ENCODE measurements around the gene CDKAL1.

CDKAL1 gene

GRCh38 chr6:20800229-20800628, 266.0 kb downstream of the CDKAL1 start:
- H3K4me1 Mint-ChIP-seq (ENCODE audit: low read depth), result peaks cover 1% of the 10 kb centered on the region
- peaks cover 5% of the 10 kb centered on the region for H3K9me3 Mint-ChIP-seq
- H3K27me3 Mint-ChIP-seq (ENCODE audit: low read depth), result no peaks in the 10 kb centered on the region
- H3K4me3 Mint-ChIP-seq, result no peak overlapping the region
- peaks cover 14% of the 10 kb centered on the region for H3K36me3 Mint-ChIP-seq (ENCODE audit: low read depth)
- no peak for DNase-seq (ENCODE audit: low spot score)
- H3K27ac Mint-ChIP-seq, result no peak overlapping the region

- no peak overlapping the region for H3K4me3 Mint-ChIP-seq
- no peak for DNase-seq (ENCODE audit: low spot score)
- H3K27me3 Mint-ChIP-seq (ENCODE audit: low read depth), result no peaks in the 10 kb centered on the region
- H3K36me3 Mint-ChIP-seq (ENCODE audit: low read depth), result peaks cover 14% of the 10 kb centered on the region
- no peak overlapping the region for H3K27ac Mint-ChIP-seq
- peaks cover 5% of the 10 kb centered on the region for H3K9me3 Mint-ChIP-seq
- H3K4me1 Mint-ChIP-seq (ENCODE audit: low read depth), result peaks cover 1% of the 10 kb centered on the region
Measured at GRCh38 chr6:20800653-20801052, 266.4 kb downstream of the CDKAL1 start.

- Mint-ChIP-seq H3K27ac (no peak overlapping the region), H3K4me3 (no peak overlapping the region), H3K4me1 (ENCODE audit: low read depth) (peaks cover 1% of the 10 kb centered on the region), H3K9me3 (peaks cover 5% of the 10 kb centered on the region), H3K27me3 (ENCODE audit: low read depth) (no peaks in the 10 kb centered on the region), H3K36me3 (ENCODE audit: low read depth) (peaks cover 19% of the 10 kb centered on the region)
- DNase-seq (ENCODE audit: low spot score), result no peak
Measured at GRCh38 chr6:20801595-20801994, 267.3 kb downstream of the CDKAL1 start.

- no peak for DNase-seq (ENCODE audit: low spot score)
- peaks cover 13% of the 10 kb centered on the region for H3K36me3 Mint-ChIP-seq (ENCODE audit: low read depth)
- no peak overlapping the region for H3K27ac Mint-ChIP-seq
- H3K4me3 Mint-ChIP-seq, result no peak overlapping the region
- H3K4me1 Mint-ChIP-seq (ENCODE audit: low read depth), result peaks cover 1% of the 10 kb centered on the region
- peaks cover 6% of the 10 kb centered on the region for H3K9me3 Mint-ChIP-seq
- H3K27me3 Mint-ChIP-seq (ENCODE audit: low read depth), result no peaks in the 10 kb centered on the region
Measured at GRCh38 chr6:20802596-20802995, 268.3 kb downstream of the CDKAL1 start.

- Mint-ChIP-seq H3K9me3 (peaks cover 6% of the 10 kb centered on the region), H3K36me3 (ENCODE audit: low read depth) (peaks cover 13% of the 10 kb centered on the region), H3K27me3 (ENCODE audit: low read depth) (no peaks in the 10 kb centered on the region), H3K27ac (no peak overlapping the region), H3K4me3 (no peak overlapping the region), H3K4me1 (ENCODE audit: low read depth) (peaks cover 1% of the 10 kb centered on the region)
- DNase-seq (ENCODE audit: low spot score), result no peak
Measured at GRCh38 chr6:20805021-20805420, 270.8 kb downstream of the CDKAL1 start.

GRCh38 chr6:20806669-20807068, 272.4 kb downstream of the CDKAL1 start:
- no peak overlapping the region for H3K4me3 Mint-ChIP-seq
- no peaks in the 10 kb centered on the region for H3K27me3 Mint-ChIP-seq (ENCODE audit: low read depth)
- peaks cover 3% of the 10 kb centered on the region for H3K4me1 Mint-ChIP-seq (ENCODE audit: low read depth)
- DNase-seq (ENCODE audit: low spot score), result no peak
- peaks cover 6% of the 10 kb centered on the region for H3K9me3 Mint-ChIP-seq
- H3K36me3 Mint-ChIP-seq (ENCODE audit: low read depth), result peaks cover 14% of the 10 kb centered on the region
- H3K27ac Mint-ChIP-seq, result no peak overlapping the region

GRCh38 chr6:20808439-20808838, 274.2 kb downstream of the CDKAL1 start:
- no peak for DNase-seq (ENCODE audit: low spot score)
- no peak overlapping the region for H3K27ac Mint-ChIP-seq
- H3K36me3 Mint-ChIP-seq (ENCODE audit: low read depth), result peaks cover 15% of the 10 kb centered on the region
- peaks cover 3% of the 10 kb centered on the region for H3K4me1 Mint-ChIP-seq (ENCODE audit: low read depth)
- peaks cover 16% of the 10 kb centered on the region for H3K9me3 Mint-ChIP-seq
- no peaks in the 10 kb centered on the region for H3K27me3 Mint-ChIP-seq (ENCODE audit: low read depth)
- no peak overlapping the region for H3K4me3 Mint-ChIP-seq

GRCh38 chr6:20808924-20809323, 274.7 kb downstream of the CDKAL1 start:
- Mint-ChIP-seq H3K9me3 (peaks cover 21% of the 10 kb centered on the region), H3K4me3 (no peak overlapping the region), H3K27ac (no peak overlapping the region), H3K27me3 (ENCODE audit: low read depth) (no peaks in the 10 kb centered on the region), H3K4me1 (ENCODE audit: low read depth) (peaks cover 2% of the 10 kb centered on the region), H3K36me3 (ENCODE audit: low read depth) (peaks cover 16% of the 10 kb centered on the region)
- no peak for DNase-seq (ENCODE audit: low spot score)

GRCh38 chr6:20810727-20811108, 276.5 kb downstream of the CDKAL1 start:
- no peaks in the 10 kb centered on the region for H3K27me3 Mint-ChIP-seq (ENCODE audit: low read depth)
- peaks cover 21% of the 10 kb centered on the region for H3K36me3 Mint-ChIP-seq (ENCODE audit: low read depth)
- DNase-seq (ENCODE audit: low spot score), result no peak
- no peak overlapping the region for H3K27ac Mint-ChIP-seq
- peaks cover 31% of the 10 kb centered on the region for H3K9me3 Mint-ChIP-seq
- H3K4me3 Mint-ChIP-seq, result no peak overlapping the region
- H3K4me1 Mint-ChIP-seq (ENCODE audit: low read depth), result peaks cover 6% of the 10 kb centered on the region

- Mint-ChIP-seq H3K4me1 (ENCODE audit: low read depth) (peaks cover 7% of the 10 kb centered on the region), H3K9me3 (peaks cover 29% of the 10 kb centered on the region), H3K4me3 (no peak overlapping the region), H3K36me3 (ENCODE audit: low read depth) (peaks cover 18% of the 10 kb centered on the region), H3K27me3 (ENCODE audit: low read depth) (no peaks in the 10 kb centered on the region), H3K27ac (no peak overlapping the region)
- no peak for DNase-seq (ENCODE audit: low spot score)
Measured at GRCh38 chr6:20811109-20811761, 277.0 kb downstream of the CDKAL1 start.

- H3K36me3 Mint-ChIP-seq (ENCODE audit: low read depth), result peaks cover 13% of the 10 kb centered on the region
- no peaks in the 10 kb centered on the region for H3K27me3 Mint-ChIP-seq (ENCODE audit: low read depth)
- H3K4me3 Mint-ChIP-seq, result no peak overlapping the region
- H3K27ac Mint-ChIP-seq, result no peak overlapping the region
- no peak for DNase-seq (ENCODE audit: low spot score)
- H3K4me1 Mint-ChIP-seq (ENCODE audit: low read depth), result peaks cover 7% of the 10 kb centered on the region
- H3K9me3 Mint-ChIP-seq, result peaks cover 25% of the 10 kb centered on the region
Measured at GRCh38 chr6:20812776-20813175, 278.5 kb downstream of the CDKAL1 start.

- Mint-ChIP-seq H3K27ac (no peak overlapping the region), H3K27me3 (ENCODE audit: low read depth) (no peaks in the 10 kb centered on the region)
Measured at GRCh38 chr6:20814494-20814893, 280.2 kb downstream of the CDKAL1 start.

GRCh38 chr6:20816126-20816525, 281.9 kb downstream of the CDKAL1 start:
- H3K36me3 Mint-ChIP-seq (ENCODE audit: low read depth), result peaks cover 23% of the 10 kb centered on the region
- H3K27ac Mint-ChIP-seq, result no peak overlapping the region
- peaks cover 7% of the 10 kb centered on the region for H3K4me1 Mint-ChIP-seq (ENCODE audit: low read depth)
- H3K9me3 Mint-ChIP-seq, result peaks cover 25% of the 10 kb centered on the region
- no peak overlapping the region for H3K4me3 Mint-ChIP-seq
- H3K27me3 Mint-ChIP-seq (ENCODE audit: low read depth), result no peaks in the 10 kb centered on the region
- no peak for DNase-seq (ENCODE audit: low spot score)

More at GRCh38 chr6:20814494-20814893, 280.2 kb downstream of the CDKAL1 start:
- no peak for DNase-seq (ENCODE audit: low spot score)
- no peak overlapping the region for H3K4me3 Mint-ChIP-seq
- peaks cover 7% of the 10 kb centered on the region for H3K4me1 Mint-ChIP-seq (ENCODE audit: low read depth)
- peaks cover 25% of the 10 kb centered on the region for H3K9me3 Mint-ChIP-seq
- peaks cover 13% of the 10 kb centered on the region for H3K36me3 Mint-ChIP-seq (ENCODE audit: low read depth)

GRCh38 chr6:20817806-20818320, 283.6 kb downstream of the CDKAL1 start:
- Mint-ChIP-seq H3K27me3 (ENCODE audit: low read depth) (no peaks in the 10 kb centered on the region), H3K4me3 (no peak overlapping the region), H3K27ac (no peak overlapping the region), H3K9me3 (peaks cover 21% of the 10 kb centered on the region), H3K4me1 (ENCODE audit: low read depth) (peaks cover 5% of the 10 kb centered on the region), H3K36me3 (ENCODE audit: low read depth) (peaks cover 20% of the 10 kb centered on the region)
- DNase-seq (ENCODE audit: low spot score), result no peak

Measured in T-helper 2 cell treated with Interferon-gamma antibody and Interleukin-4, amounts not matched to agents 5 μg/mL and 100 μg/mL, for 36 hours (primary cell).